GM19193 (cell line): ENCODE data around the gene TMEM135.

Source experiments
- POLR2A ChIP-seq: IDR thresholded peaks from 4 replicates; pipeline ENCODE4 v1.6.1; 2011; ENCODE audit not compliant: insufficient read depth, insufficient read length; ENCODE audit errors: extremely low read depth

TMEM135 gene

GRCh38 chr11:87156970-87157369 is 119.2 kb downstream of the TMEM135 start:
- TF ChIP-seq POLR2A = no peak

DNA sequence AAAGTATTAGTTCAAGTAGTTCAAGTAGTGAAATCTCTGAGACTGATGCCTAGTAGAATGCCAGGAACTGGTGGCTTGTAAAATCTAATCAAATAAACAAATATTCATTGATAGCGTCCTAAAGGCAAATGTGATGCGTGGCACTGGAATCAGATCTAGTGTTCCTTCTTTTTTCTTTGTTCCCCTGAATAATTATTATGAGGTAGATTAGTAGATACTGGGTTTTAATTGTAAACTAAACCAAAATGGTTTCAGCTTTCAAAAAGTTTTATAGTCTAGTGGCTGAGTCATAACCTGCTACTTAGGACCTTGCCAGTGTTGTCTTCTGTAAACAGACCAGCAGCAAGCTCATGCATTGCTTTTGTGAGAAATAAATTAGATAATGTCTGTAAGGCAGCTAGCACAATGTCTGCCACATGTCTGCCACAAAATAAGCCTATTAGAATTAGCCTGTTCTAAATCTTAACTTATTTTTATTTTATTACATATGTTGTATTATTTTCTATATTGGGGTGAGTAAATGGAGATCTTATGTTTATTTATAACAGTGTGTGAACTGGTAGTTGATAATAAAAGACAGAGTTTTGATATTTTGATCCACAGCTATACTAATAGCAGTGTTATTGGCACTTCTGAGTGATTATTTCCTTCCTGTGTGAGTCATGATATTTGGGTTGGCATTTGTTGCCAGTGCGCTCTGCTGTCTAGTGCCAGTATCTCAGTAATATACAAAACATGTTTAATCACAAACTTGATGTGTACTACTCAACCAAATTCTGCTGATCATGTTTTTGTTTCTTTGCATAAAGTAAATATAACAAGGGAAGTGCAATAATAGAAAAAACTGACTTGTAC is 135.7 kb downstream of the TMEM135 start:
- no peak for TF ChIP-seq POLR2A

- no peak for TF ChIP-seq POLR2A
Measured at GRCh38 chr11:87174870-87175269, 137.1 kb downstream of the TMEM135 start.

DNA sequence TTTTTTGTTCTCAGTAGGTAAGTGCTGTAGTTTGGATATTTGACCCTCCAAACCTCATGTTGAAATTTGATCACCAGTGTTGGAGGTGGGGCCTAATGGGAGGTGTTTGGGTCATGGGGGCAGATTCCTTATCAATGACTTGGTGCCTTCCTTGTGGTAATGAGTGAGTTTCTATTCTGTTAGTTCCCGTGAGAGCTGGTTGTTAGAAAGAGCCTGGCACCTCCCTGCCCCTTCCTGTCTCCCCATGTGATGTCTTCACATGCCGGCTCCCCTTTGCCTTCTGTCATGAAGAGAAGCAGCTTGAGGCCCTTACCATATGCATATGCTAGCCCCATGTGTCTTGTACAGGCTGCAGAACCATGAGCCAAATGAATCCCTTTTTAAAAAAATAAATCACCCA is 138.3 kb downstream of the TMEM135 start:
- no peak for TF ChIP-seq POLR2A

DNA sequence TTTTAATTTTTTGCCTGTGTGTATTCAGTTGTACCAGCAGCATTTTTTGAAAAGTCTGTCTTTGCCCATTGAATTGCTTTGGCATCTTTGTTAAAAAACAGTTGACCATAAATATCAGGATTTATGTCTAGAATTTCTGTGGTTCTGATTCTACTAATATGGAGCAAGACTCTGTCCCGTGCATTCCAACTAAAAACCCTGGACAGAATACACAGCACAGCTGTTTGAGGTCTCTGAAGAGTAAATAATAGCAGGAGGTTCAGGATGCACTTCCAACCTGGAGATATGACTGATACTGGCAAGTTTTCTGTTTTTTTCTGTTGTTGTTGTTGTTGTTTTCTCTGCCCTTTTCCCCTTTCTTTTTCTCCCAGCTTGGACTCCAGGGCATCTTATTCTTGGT is 141.9 kb downstream of the TMEM135 start:
- no peak for TF ChIP-seq POLR2A

GRCh38 chr11:87180742-87181141 is 143.0 kb downstream of the TMEM135 start:
- TF ChIP-seq POLR2A = no peak

DNA sequence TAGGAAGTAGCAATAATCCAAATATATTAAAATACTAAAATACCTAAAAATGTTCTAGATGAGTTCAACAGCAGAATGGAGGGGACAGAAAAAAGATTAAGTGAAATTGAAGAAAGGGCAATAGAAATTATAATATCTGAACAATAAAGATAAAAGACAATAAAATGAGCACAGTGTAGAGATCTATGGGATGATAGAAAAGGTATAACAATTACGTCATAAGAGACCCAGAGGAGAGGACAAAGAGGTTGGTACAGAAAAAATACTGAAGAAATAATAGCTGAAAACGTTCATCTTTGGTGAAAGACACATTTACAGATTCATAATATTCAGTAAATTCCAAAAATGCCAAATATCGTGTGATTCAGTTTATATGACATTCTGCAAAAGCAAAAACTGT is 143.4 kb downstream of the TMEM135 start:
- TF ChIP-seq POLR2A = no peak

- no peak for TF ChIP-seq POLR2A
Measured at GRCh38 chr11:87185228-87185627, 147.5 kb downstream of the TMEM135 start.

- TF ChIP-seq POLR2A = no peak
Measured at GRCh38 chr11:87187076-87187475, 149.3 kb downstream of the TMEM135 start.

DNA sequence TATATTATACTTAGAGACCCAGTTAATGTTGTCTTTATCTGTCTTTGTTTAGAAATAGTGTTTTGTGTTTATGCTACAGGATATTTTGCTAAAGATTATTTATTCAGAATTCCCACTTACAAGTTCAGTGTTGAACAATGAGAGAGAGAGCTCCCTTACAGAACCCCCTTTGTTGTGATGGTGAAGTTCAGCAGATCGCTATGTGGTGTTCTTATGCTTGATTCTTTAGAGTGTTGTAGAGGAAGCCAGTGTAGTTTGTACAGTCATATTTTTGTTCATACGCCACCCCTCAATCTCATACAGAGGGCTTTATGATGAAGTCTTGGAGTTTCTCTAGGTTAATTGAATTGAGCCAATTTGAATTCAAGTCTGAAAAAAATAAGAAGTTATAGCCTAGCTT is 150.2 kb downstream of the TMEM135 start:
- no peak for TF ChIP-seq POLR2A

DNA sequence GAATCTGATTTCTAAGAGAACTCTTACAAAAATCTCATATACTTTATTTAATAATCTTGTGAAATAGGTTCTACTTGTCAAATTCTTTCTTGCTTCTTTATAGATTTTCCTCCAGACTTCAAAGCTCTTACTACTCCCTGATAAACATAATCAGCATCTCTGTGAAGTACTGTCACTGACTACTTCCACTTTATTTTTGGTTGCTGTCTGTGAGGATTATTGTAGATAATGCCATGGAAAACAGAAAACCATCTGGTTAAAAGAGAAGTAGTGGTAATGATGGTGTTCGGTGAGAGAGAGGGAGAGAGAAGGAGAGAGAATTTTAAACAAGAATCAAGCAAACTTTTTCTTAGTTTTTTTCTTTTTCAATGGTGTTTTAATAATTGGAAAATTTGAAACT is 152.3 kb downstream of the TMEM135 start:
- TF ChIP-seq POLR2A = no peak

DNA sequence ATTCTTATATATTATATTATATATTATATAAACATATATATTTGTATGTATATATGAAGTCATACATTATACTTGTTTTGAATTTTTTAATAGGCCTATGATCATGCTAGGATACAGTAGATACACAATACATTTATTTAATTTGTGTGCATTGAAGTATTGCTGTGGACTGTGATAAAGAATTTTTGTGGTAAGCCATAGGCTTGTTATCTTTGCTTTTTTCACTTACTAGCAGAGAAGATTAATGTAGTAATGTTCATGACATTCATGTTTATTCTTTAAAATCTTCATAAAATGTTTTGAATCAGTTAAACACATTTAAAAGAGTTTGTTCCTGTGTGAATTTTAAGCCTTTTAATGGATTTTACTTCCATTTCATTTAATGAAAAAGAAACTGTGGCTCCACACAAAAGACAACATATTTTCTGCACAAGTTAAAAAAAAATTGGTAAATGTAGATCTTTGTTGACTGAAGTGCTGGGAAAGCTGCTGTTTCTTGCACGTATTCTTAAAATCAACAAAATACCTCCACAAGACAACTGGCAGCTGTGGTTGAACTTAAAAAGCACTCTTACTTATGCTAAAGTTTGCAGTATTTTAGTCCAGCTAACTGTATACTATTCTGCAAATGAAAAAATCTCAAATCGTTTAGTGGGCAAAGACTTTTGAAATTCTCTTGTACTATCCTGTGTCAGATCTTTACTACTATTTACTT is 156.2 kb downstream of the TMEM135 start:
- TF ChIP-seq POLR2A = no peak

DNA sequence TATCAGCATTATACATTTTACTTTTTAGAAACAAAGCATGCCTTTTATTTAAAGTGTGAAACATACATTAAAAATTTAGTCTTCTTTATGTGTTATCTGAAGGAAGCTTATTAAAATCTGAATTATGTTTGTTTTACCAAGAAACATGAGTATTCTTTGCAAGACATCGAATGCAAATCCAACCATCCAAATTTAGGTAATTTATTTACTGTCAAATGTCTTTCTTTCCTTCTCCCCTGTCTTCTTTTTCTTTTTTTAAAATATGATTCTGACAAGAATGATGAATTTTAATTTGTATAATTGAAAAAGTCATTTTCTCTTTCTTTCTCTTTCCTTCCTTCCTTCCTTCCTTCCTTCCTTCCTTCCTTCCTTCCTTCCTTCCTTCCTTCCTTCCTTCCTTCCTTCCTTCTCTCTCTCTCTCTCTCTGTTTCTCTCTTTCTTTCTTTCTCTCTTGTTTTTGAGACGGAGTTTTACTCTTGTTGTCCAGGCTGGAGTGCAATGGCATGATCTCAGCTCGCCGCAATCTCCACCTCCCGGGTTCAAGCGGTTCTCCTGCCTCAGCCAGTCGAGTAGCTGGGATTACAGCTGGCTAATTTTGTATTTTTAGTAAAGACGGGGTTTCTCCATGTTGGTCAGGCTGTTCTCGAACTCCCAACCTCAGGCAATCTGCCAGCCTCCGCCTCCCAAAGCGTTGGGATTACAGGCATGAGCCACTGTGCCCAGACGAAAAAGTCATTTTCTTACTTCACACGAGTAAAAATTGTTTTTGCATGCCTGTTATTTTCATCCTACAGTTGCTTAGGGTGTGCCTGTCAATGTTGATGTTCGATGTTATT is 157.5 kb downstream of the TMEM135 start:
- TF ChIP-seq POLR2A = no peak

DNA sequence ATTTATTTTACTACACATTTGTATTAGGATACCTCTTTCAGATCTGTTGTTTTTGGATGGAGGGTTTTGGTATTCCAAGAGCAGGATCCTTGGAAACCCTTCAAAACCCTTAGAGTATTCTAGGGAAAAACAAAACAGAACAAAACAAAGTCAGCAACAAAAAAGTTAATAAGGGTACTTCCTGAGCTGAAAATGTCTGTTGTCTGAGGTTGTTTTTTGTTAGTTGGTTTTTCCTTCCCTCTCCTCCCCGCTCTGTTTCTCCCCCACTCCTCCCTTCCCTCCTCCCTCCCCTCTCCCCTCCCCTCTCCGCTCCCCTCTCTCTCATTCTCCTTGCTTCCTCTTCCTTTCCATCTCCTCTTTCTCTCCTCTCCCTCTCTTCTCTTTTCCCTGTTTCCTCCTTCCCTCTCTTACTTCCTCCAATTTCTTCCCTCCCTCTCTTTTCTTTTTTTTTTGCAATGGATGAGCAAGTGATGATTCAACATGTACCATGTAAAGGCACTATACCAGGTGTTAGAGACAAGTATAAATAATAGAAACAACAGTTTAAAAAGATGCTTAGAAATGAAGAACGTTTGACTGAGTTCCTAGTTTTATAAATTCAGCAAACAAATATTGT is 160.6 kb downstream of the TMEM135 start:
- no peak for TF ChIP-seq POLR2A

DNA sequence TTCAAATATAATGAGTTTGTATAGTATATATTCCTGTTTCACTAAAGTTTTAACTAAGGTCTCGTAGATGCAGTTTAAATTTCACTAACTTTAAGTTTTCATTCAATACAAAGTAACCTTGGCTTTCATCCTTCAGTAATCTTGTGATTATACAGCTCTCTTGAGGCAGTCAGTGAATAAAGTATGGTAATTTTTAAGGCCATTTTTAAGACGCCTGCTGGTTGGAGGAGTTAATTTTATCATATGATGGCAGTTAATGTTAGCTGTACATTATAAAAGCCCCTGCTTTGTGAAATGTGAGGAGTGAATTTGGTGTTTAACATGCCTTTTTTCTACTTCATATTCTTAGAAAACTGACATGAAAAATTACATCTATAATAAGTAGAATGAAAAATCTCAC is 163.6 kb downstream of the TMEM135 start:
- no peak for TF ChIP-seq POLR2A
